Type B pancreatic cell (in vitro differentiated cells): ENCODE data around the gene KCTD7. TPM values are rescaled to one million over a fixed set of nuclear protein-coding genes. Genes with fewer than 3 reads are reported as not detected.
A peak's percentile ranks its signal among the peaks of the same experiment; 100 is the strongest.
"Not testable (repeated sequence)": the region's sequence is repeated elsewhere in the genome, so short reads cannot be mapped to it uniquely, and the experiment has no call there.

Experiments
- DNase-seq: peaks from one replicate; pipeline ENCODE4 v3.0.0; 2021; ENCODE audit warnings: mixed read lengths; ENCODE audit not compliant: unreplicated experiment; ENCODE audit errors: extremely low spot score
- H3K27ac Mint-ChIP-seq: 2 replicates; pipeline ENCODE4 v1.8.0; 2021; ENCODE audit warnings: mild to moderate bottlenecking, mixed read lengths
- H3K27me3 Mint-ChIP-seq: 2 replicates; pipeline ENCODE4 v1.8.0; 2021; ENCODE audit warnings: mixed read lengths
- H3K36me3 Mint-ChIP-seq: 2 replicates; pipeline ENCODE4 v1.8.0; 2021; ENCODE audit warnings: mixed read lengths
- H3K4me1 Mint-ChIP-seq: one replicate; pipeline ENCODE4 v1.8.0; 2021; ENCODE audit warnings: mixed read lengths; ENCODE audit not compliant: unreplicated experiment
- H3K4me3 Mint-ChIP-seq: 2 replicates; pipeline ENCODE4 v1.8.0; 2021; ENCODE audit warnings: mild to moderate bottlenecking, mixed read lengths
- H3K9me3 Mint-ChIP-seq: 2 replicates; pipeline ENCODE4 v1.8.0; 2021; ENCODE audit warnings: mixed read lengths
- total RNA-seq: library from RNA; stranded (reverse); gene quantifications from 2 replicates; pipeline ENCODE4 v1.2.1, GENCODE V29; 2021; ENCODE audit warnings: low replicate concordance
- TF ChIP-seq, protein P1 (sequence below): fragments of 200-600 bp; sonication (generic); conservative IDR thresholded peaks from 2 replicates; pipeline ENCODE4 v1.5.0; 2021; ENCODE audit warnings: antibody characterized with exemption, mild to moderate bottlenecking

Gene KCTD7
- total RNA-seq, 1 donor from 2014 or later: 13.7 TPM

DNA sequence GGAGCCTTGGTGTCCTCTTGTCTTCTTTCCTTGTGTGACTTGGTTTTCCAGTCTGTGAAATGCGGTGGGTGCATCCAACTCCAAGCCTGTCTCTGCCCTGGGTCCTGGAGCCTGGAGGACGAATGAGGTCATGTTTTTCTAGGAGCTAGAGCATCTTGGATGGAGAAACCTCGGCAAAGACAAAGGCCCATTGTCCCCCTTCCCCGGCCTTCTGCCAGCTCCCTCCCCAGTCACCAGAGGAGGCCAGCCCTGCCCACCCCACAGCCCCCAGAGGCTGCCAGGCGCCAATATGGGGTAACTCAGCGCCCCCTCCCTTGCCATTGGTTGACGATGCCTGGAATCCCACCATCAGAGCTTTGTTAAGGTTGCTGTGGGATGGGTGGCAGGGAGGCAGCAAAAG, 40.4 kb downstream of the KCTD7 start:
- Mint-ChIP-seq H3K4me1 (no peaks in the 10 kb centered on the region), H3K27ac (no peak overlapping the region)

GRCh38 chr7:66669496-66669895, 40.8 kb downstream of the KCTD7 start:
- H3K36me3 Mint-ChIP-seq: peaks cover 7% of the 10 kb centered on the region
- H3K9me3 Mint-ChIP-seq: no peaks in the 10 kb centered on the region
- H3K27me3 Mint-ChIP-seq: no peaks in the 10 kb centered on the region
- H3K4me1 Mint-ChIP-seq: no peaks in the 10 kb centered on the region
- H3K27ac Mint-ChIP-seq: no peak overlapping the region
- no peak overlapping the region for H3K4me3 Mint-ChIP-seq
- DNase-seq: no peak
- TF ChIP-seq, protein P1, sequence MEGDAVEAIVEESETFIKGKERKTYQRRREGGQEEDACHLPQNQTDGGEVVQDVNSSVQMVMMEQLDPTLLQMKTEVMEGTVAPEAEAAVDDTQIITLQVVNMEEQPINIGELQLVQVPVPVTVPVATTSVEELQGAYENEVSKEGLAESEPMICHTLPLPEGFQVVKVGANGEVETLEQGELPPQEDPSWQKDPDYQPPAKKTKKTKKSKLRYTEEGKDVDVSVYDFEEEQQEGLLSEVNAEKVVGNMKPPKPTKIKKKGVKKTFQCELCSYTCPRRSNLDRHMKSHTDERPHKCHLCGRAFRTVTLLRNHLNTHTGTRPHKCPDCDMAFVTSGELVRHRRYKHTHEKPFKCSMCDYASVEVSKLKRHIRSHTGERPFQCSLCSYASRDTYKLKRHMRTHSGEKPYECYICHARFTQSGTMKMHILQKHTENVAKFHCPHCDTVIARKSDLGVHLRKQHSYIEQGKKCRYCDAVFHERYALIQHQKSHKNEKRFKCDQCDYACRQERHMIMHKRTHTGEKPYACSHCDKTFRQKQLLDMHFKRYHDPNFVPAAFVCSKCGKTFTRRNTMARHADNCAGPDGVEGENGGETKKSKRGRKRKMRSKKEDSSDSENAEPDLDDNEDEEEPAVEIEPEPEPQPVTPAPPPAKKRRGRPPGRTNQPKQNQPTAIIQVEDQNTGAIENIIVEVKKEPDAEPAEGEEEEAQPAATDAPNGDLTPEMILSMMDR: no peak

More for the DNA sequence above, 40.4 kb downstream of the KCTD7 start:
- H3K4me3 Mint-ChIP-seq: no peak overlapping the region
- H3K27me3 Mint-ChIP-seq: no peaks in the 10 kb centered on the region
- no peaks in the 10 kb centered on the region for H3K9me3 Mint-ChIP-seq
- TF ChIP-seq, protein P1: no peak
- DNase-seq: no peak
- H3K36me3 Mint-ChIP-seq: peaks cover 7% of the 10 kb centered on the region

DNA sequence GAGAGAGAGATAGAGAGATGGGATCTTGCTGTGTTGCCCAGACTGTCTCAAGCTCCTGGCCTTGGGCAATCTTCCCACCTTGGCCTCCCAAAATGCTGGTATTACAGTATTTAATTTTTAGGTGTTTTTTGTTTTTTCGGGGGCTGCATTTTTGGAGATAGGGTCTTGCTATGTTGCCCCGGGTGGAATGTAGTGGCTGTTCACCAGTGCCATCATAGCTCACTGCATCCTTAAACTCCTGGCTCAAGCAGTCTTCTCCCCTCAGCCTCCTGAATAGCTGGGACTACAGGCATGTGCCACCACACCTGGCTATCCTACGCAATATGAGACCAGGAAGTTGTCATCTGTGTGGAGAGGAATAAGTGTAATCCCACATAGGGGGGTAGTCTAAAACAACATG, 42.4 kb downstream of the KCTD7 start:
- no peaks in the 10 kb centered on the region for H3K4me1 Mint-ChIP-seq
- no peaks in the 10 kb centered on the region for H3K9me3 Mint-ChIP-seq
- H3K27me3 Mint-ChIP-seq: no peaks in the 10 kb centered on the region
- DNase-seq: no peak
- no peak overlapping the region for H3K4me3 Mint-ChIP-seq
- H3K27ac Mint-ChIP-seq: no peak overlapping the region
- TF ChIP-seq, protein P1: no peak
- H3K36me3 Mint-ChIP-seq: peaks cover 7% of the 10 kb centered on the region

DNA sequence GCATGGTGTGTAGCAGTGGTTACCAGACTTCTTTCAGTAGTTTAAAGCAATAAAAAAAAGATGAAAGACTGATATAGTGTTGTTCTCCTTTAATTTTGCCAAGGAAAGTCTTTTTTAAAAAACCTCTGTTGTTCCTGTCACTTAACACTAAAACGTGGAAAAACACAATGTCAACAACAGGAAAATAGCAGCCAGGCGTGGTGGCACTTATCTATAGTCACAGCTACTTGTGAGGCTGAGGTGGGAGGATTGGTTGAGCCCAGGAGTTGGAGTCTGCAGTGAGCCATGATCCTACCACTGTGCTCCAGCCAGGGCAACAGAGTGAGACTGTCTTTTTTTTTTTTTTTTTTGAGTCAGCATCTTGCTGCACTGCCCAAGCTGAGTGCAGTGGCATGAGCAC, 42.8 kb downstream of the KCTD7 start:
- H3K4me1 Mint-ChIP-seq, H3K36me3 Mint-ChIP-seq, H3K4me3 Mint-ChIP-seq, H3K27me3 Mint-ChIP-seq, H3K27ac Mint-ChIP-seq, DNase-seq, H3K9me3 Mint-ChIP-seq: not testable (repeated sequence)

DNA sequence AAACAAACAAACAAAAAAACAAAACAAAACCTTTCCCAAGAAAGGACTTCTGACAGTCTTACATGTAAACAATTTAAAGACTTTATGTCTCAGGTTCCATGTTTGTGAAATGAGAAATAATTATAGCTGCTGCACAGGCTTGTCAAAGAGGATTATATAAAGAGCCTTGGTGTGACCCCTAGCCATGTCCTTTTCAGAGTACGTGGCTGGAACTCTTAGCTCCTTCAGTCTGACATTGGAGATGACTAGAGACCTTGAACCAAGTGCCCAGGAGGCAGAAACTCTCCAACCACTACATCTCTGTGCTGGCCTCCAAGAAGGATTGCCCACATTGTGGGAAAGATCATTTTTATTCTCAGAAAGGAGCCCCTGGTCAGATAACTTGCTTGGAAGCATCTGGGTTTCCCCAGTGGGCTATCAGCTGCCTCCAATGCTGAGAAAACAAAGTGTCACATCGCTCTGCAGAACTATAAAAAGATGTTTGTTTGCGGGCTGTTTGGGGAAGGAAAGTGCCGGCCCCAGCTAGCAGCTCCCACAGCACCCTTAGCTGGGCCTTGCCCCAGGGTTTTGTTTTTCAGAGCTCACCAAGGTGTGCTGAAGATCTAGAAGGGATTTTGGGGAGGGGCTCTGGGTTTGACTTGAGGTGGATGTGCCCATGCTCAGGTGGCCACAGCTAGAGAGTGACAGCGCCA, 43.9 kb downstream of the KCTD7 start:
- H3K4me1 Mint-ChIP-seq, H3K4me3 Mint-ChIP-seq, H3K27me3 Mint-ChIP-seq, H3K27ac Mint-ChIP-seq, H3K36me3 Mint-ChIP-seq, DNase-seq, H3K9me3 Mint-ChIP-seq: not testable (repeated sequence)

GRCh38 chr7:66673124-66673640, 44.5 kb downstream of the KCTD7 start:
- H3K4me3 Mint-ChIP-seq, H3K36me3 Mint-ChIP-seq, DNase-seq, H3K27me3 Mint-ChIP-seq, H3K9me3 Mint-ChIP-seq, H3K27ac Mint-ChIP-seq, H3K4me1 Mint-ChIP-seq: not testable (repeated sequence)

- Mint-ChIP-seq H3K27ac (peak overlapping the region; percentile 62), H3K4me1 (peaks cover 9% of the 10 kb centered on the region), H3K36me3 (no peaks in the 10 kb centered on the region), H3K9me3 (no peaks in the 10 kb centered on the region), H3K27me3 (no peaks in the 10 kb centered on the region), H3K4me3 (no peak overlapping the region)
- no peak for DNase-seq
- TF ChIP-seq, protein P1: no peak
Observed at GRCh38 chr7:66679633-66680244, 51.1 kb downstream of the KCTD7 start.
